Measurements from ENCODE around the gene MOGAT2. TPM values are rescaled to one million over a fixed set of nuclear protein-coding genes. Genes with fewer than 3 reads are reported as not detected.

The MOGAT2 gene
- total RNA-seq, 3 donors from 2014 or later (not counting 1 experiment from before 2014, with no cell fraction given): not detected

- H3K27ac ChIP-seq (ENCODE audit: low read length): no peak overlapping the region
- H3K27me3 ChIP-seq (ENCODE audit: control insufficient read depth, insufficient read depth, low read length): no peaks in the 10 kb centered on the region
- Mint-ChIP-seq H3K27ac (no peak overlapping the region), H3K4me3 (no peak overlapping the region), H3K4me1 (no peaks in the 10 kb centered on the region), H3K27me3 (ENCODE audit: low read depth in 2 of 2) (peaks cover 7 to 13% of the 10 kb centered on the region in 2 donors), H3K9me3 (no peaks in the 10 kb centered on the region), H3K36me3 (no peaks in the 10 kb centered on the region)
- 77% methylated on average over 7 of the region's 7 CpGs for whole genome bisulfite sequencing (ENCODE audit: insufficient coverage)
- ATAC-seq (no peak), DNase-seq (no peak)
- no peaks in the 10 kb centered on the region for H3K4me1 ChIP-seq (ENCODE audit: control insufficient read depth, insufficient read depth, low read length)
- intact Hi-C loops (cut with micrococcal nuclease): no loop called here
- no peaks in the 10 kb centered on the region for H3K36me3 ChIP-seq (ENCODE audit: control insufficient read depth, insufficient read depth, low read length)
- TF ChIP-seq, protein P1, sequence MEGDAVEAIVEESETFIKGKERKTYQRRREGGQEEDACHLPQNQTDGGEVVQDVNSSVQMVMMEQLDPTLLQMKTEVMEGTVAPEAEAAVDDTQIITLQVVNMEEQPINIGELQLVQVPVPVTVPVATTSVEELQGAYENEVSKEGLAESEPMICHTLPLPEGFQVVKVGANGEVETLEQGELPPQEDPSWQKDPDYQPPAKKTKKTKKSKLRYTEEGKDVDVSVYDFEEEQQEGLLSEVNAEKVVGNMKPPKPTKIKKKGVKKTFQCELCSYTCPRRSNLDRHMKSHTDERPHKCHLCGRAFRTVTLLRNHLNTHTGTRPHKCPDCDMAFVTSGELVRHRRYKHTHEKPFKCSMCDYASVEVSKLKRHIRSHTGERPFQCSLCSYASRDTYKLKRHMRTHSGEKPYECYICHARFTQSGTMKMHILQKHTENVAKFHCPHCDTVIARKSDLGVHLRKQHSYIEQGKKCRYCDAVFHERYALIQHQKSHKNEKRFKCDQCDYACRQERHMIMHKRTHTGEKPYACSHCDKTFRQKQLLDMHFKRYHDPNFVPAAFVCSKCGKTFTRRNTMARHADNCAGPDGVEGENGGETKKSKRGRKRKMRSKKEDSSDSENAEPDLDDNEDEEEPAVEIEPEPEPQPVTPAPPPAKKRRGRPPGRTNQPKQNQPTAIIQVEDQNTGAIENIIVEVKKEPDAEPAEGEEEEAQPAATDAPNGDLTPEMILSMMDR (IDR thresholded peaks at IDR 0.05): no peak
- H3K4me3 ChIP-seq (ENCODE audit: low read length): no peak overlapping the region
- no peaks in the 10 kb centered on the region for H3K9me3 ChIP-seq (ENCODE audit: control insufficient read depth, insufficient read depth, low read length)
These were observed 1.0 kb downstream of the MOGAT2 start for GRCh38 chr11:75718419-75719339.

DNA sequence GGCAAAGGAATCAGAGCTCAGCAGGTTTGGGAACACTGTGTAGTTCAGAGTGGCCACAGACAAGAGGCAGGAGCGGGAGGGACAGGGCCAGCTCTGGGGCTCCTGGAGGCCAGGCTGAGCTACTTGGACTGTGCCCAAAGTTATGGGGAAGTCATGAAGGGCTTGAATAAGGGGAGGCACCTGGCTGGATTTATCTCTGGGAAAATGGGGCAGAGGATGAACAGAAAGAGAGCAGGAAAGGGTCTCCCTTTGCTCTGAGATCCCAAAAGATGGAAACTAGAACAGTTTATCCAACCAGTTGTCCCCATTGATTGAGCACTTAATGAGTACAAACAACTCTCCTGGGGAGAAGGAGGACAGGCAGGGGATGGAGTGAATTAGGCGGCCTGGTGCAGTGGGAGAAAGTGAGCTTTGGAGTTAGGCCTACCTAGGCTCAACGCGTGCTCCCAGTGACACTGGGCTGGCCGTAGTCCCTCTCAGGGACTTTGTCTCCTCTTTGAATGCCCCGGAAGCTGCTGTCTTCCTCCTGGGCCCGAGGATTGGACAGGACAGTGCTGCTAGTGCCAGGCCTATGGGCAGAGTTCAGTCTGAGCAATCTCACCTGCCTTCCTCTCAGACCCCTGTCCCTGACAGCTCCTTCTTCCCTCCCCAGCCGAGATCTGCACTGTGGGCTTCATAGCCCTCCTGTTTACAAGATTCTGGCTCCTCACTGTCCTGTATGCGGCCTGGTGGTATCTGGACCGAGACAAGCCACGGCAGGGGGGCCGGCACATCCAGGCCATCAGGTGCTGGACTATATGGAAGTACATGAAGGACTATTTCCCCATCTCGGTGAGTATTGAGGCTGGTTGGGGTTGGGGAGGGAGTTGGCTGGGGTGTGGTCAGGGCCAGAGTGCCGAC lies 2.0 kb downstream of the MOGAT2 start:
- intact Hi-C loops (cut with micrococcal nuclease): no loop called here
- DNase-seq (no peak), ATAC-seq (no peak)
- Mint-ChIP-seq H3K27ac (no peak overlapping the region), H3K4me1 (no peaks in the 10 kb centered on the region), H3K4me3 (no peak overlapping the region), H3K27me3 (ENCODE audit: low read depth in 2 of 2) (peaks cover 0 to 7% of the 10 kb centered on the region in 2 donors), H3K36me3 (no peaks in the 10 kb centered on the region), H3K9me3 (no peaks in the 10 kb centered on the region)
- Histone ChIP-seq H3K4me1 (ENCODE audit: control insufficient read depth, insufficient read depth, low read length) (no peaks in the 10 kb centered on the region), H3K9me3 (ENCODE audit: control insufficient read depth, insufficient read depth, low read length) (no peaks in the 10 kb centered on the region), H3K4me3 (ENCODE audit: low read length) (no peak overlapping the region), H3K27me3 (ENCODE audit: control insufficient read depth, insufficient read depth, low read length) (no peaks in the 10 kb centered on the region), H3K27ac (ENCODE audit: low read length) (no peak overlapping the region), H3K36me3 (ENCODE audit: control insufficient read depth, insufficient read depth, low read length) (no peaks in the 10 kb centered on the region)
- WGBS (ENCODE audit: insufficient coverage): 93% methylated on average over 14 of the region's 14 CpGs
- TF ChIP-seq, protein P1 (IDR thresholded peaks at IDR 0.05): no peak

- 86% methylated on average over 6 of the region's 6 CpGs for WGBS (ENCODE audit: insufficient coverage)
- intact Hi-C loops (cut with micrococcal nuclease): no loop called here
These were observed 3.0 kb downstream of the MOGAT2 start for GRCh38 chr11:75720639-75721038.

More at GRCh38 chr11:75720639-75721038, 3.0 kb downstream of the MOGAT2 start:
- no peaks in the 10 kb centered on the region for H3K4me1 Mint-ChIP-seq
- no peak overlapping the region for H3K4me3 ChIP-seq (ENCODE audit: low read length)
- H3K9me3 Mint-ChIP-seq: no peaks in the 10 kb centered on the region
- DNase-seq: no peak
- TF ChIP-seq, protein P1 (IDR thresholded peaks at IDR 0.05): no peak
- no peak for ATAC-seq
- H3K27ac Mint-ChIP-seq: no peak overlapping the region
- H3K27ac ChIP-seq (ENCODE audit: low read length): no peak overlapping the region
- H3K36me3 ChIP-seq (ENCODE audit: control insufficient read depth, insufficient read depth, low read length): no peaks in the 10 kb centered on the region
- no peak overlapping the region for H3K4me3 Mint-ChIP-seq
- no peaks in the 10 kb centered on the region for H3K9me3 ChIP-seq (ENCODE audit: control insufficient read depth, insufficient read depth, low read length)
- no peaks in the 10 kb centered on the region for H3K36me3 Mint-ChIP-seq
- H3K27me3 Mint-ChIP-seq (ENCODE audit: low read depth in 2 of 2): peaks cover 0 to 7% of the 10 kb centered on the region in 2 donors
- H3K27me3 ChIP-seq (ENCODE audit: control insufficient read depth, insufficient read depth, low read length): no peaks in the 10 kb centered on the region
- H3K4me1 ChIP-seq (ENCODE audit: control insufficient read depth, insufficient read depth, low read length): no peaks in the 10 kb centered on the region
